Measurements from ENCODE around the gene PHYKPL.

DNA sequence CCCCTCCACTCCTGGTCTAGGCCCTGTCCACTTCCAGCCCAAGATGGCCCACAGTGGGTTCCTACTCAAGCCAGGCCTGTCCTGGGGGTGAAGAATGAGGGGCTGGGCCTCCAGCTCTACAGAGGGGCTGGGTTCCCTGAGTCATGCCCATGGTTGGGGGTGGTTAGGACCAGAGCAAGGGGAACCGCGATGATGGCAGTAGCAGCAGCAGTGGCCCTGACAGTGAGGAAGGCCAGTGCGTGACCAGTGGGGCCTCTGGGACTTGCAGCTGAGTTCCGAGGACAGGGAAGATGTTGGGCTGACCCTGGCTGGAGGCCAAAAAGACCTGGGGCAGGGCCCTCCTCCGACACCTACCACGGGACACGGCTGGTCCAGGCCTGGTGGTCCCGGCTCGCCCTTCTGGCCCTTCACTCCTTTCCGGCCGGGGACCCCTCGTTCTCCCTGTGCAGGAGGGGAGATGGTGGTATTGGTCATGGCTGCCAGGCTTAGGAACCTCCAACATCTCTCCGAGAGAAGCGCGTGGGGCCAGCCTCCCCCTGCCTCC is 9.2 kb upstream of the PHYKPL start:
- TF ChIP-seq, protein P1, sequence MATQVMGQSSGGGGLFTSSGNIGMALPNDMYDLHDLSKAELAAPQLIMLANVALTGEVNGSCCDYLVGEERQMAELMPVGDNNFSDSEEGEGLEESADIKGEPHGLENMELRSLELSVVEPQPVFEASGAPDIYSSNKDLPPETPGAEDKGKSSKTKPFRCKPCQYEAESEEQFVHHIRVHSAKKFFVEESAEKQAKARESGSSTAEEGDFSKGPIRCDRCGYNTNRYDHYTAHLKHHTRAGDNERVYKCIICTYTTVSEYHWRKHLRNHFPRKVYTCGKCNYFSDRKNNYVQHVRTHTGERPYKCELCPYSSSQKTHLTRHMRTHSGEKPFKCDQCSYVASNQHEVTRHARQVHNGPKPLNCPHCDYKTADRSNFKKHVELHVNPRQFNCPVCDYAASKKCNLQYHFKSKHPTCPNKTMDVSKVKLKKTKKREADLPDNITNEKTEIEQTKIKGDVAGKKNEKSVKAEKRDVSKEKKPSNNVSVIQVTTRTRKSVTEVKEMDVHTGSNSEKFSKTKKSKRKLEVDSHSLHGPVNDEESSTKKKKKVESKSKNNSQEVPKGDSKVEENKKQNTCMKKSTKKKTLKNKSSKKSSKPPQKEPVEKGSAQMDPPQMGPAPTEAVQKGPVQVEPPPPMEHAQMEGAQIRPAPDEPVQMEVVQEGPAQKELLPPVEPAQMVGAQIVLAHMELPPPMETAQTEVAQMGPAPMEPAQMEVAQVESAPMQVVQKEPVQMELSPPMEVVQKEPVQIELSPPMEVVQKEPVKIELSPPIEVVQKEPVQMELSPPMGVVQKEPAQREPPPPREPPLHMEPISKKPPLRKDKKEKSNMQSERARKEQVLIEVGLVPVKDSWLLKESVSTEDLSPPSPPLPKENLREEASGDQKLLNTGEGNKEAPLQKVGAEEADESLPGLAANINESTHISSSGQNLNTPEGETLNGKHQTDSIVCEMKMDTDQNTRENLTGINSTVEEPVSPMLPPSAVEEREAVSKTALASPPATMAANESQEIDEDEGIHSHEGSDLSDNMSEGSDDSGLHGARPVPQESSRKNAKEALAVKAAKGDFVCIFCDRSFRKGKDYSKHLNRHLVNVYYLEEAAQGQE (IDR thresholded peaks at IDR 0.05; ENCODE audit: insufficient read depth in 1 of 2, low read depth in 2 of 2, low read length in 2 of 2) = no peak
- TF ChIP-seq POLR2AphosphoS5 (IDR thresholded peaks at IDR 0.05; ENCODE audit: low read depth, low read length) = no peak
- no peak for TF ChIP-seq TAF1 (IDR thresholded peaks at IDR 0.05; ENCODE audit: borderline replicate concordance, insufficient read depth, low read length)

All from PFSK-1 (cell line).